CD14-positive monocyte (primary cell): Measurements from ENCODE around the gene PLCL2. TPM values are rescaled to one million over a fixed set of nuclear protein-coding genes. Genes with fewer than 3 reads are reported as not detected.

Experiments used
- DNase-seq, 3 donors: peaks; one replicate each; pipeline ENCODE4 v3.0.0-alpha.2; 2011 to 2022
- H2AFZ ChIP-seq: 2 replicates; pipeline ENCODE4 v1.6.0; 2012; ENCODE audit warnings: mild to moderate bottlenecking, low read depth, low read length, inconsistent platforms; ENCODE audit not compliant: insufficient read depth, poor library complexity, severe bottlenecking
- H3K27ac ChIP-seq, 2 donors: 1 replicate in 1 of 2; 2 replicates in 1 of 2; pipeline ENCODE4 v1.5.1; 2012 to 2013; ENCODE audit warnings: low read length in 2 of 2, control low read depth in 1 of 2, inconsistent platforms in 1 of 2, low read depth in 1 of 2, mild to moderate bottlenecking in 1 of 2
- H3K27me3 ChIP-seq, 2 donors: one replicate each; pipeline versions ENCODE4 v1.6.0 to v1.6.1; 2011 to 2013; ENCODE audit warnings: low read length in 2 of 2; ENCODE audit not compliant: control insufficient read depth in 2 of 2, insufficient read depth in 2 of 2
- H3K36me3 ChIP-seq, 2 donors: replicated peaks in 1 of 2; 1 replicate in 1 of 2; 2 replicates in 1 of 2; pipeline versions ENCODE4 v1.5.1 to v1.6.1; 2012 to 2013; ENCODE audit warnings: low read length in 2 of 2, control low read depth in 1 of 2, inconsistent platforms in 1 of 2, mild to moderate bottlenecking in 1 of 2; ENCODE audit not compliant: insufficient read depth in 2 of 2, control insufficient read depth in 1 of 2
- H3K4me1 ChIP-seq, 2 donors: 1 replicate in 1 of 2; 2 replicates in 1 of 2; pipeline versions ENCODE4 v1.5.1 to v1.6.1; 2012 to 2013; ENCODE audit warnings: low read length in 2 of 2, control low read depth in 1 of 2, inconsistent platforms in 1 of 2, mild to moderate bottlenecking in 1 of 2, moderate library complexity in 1 of 2; ENCODE audit not compliant: insufficient read depth in 2 of 2, control insufficient read depth in 1 of 2
- H3K4me2 ChIP-seq: replicated peaks from 2 replicates; pipeline ENCODE3; 2012; ENCODE audit warnings: low read length, moderate library complexity, mild to moderate bottlenecking; ENCODE audit not compliant: poor library complexity, severe bottlenecking; ENCODE audit errors: extremely low read depth
- H3K4me3 ChIP-seq, 3 experiments: fragments of 200-600 bp in 1 of 3; sonication (generic) in 1 of 3; replicated peaks in 1 of 3; 1 replicate in 2 of 3; 2 replicates in 1 of 3; pipeline ENCODE4 v1.5.1; 2011 to 2013; ENCODE audit warnings: low read length in 3 of 3, mild to moderate bottlenecking in 3 of 3, control low read depth in 2 of 3, low read depth in 2 of 3, inconsistent platforms in 1 of 3, moderate library complexity in 1 of 3
- H3K79me2 ChIP-seq: 2 replicates; pipeline ENCODE4 v1.6.0; 2012; ENCODE audit warnings: mild to moderate bottlenecking, control low read depth, inconsistent platforms, low read length, moderate library complexity; ENCODE audit not compliant: insufficient read depth
- H3K9ac ChIP-seq: 2 replicates; pipeline ENCODE4 v1.6.0; 2017; ENCODE audit warnings: low read length, mild to moderate bottlenecking; ENCODE audit not compliant: insufficient read depth, poor library complexity, severe bottlenecking
- H3K9me3 ChIP-seq, 2 donors: replicated peaks in 1 of 2; 1 replicate in 1 of 2; 2 replicates in 1 of 2; pipeline versions ENCODE4 v1.5.1 to v1.6.1; 2012 to 2013; ENCODE audit warnings: low read length in 2 of 2, control low read depth in 1 of 2; ENCODE audit not compliant: control insufficient read depth in 1 of 2, insufficient read depth in 1 of 2
- H4K20me1 ChIP-seq: 2 replicates; pipeline ENCODE4 v1.6.0; 2012; ENCODE audit warnings: mild to moderate bottlenecking, low read length, control low read depth, moderate library complexity; ENCODE audit not compliant: insufficient read depth
- H3K27ac Mint-ChIP-seq, 7 donors: one replicate each; pipeline ENCODE4 v1.8.0; 2020; ENCODE audit warnings: mild to moderate bottlenecking in 7 of 7, mixed read lengths in 7 of 7, moderate library complexity in 6 of 7, inconsistent platforms in 2 of 7
- H3K27me3 Mint-ChIP-seq, 3 donors: one replicate each; pipeline ENCODE4 v1.8.0; 2021 to 2022; ENCODE audit warnings: low read depth in 3 of 3, mild to moderate bottlenecking in 3 of 3, mixed read lengths in 3 of 3, moderate library complexity in 3 of 3, inconsistent platforms in 1 of 3
- H3K36me3 Mint-ChIP-seq, 2 donors: one replicate each; pipeline ENCODE4 v1.8.0; 2020; ENCODE audit warnings: mixed read lengths in 2 of 2, inconsistent platforms in 1 of 2, mild to moderate bottlenecking in 1 of 2
- H3K4me1 Mint-ChIP-seq: one replicate; pipeline ENCODE4 v1.8.0; 2020; ENCODE audit warnings: mild to moderate bottlenecking, mixed read lengths
- H3K4me3 Mint-ChIP-seq, 2 donors: one replicate each; pipeline ENCODE4 v1.8.0; 2020; ENCODE audit warnings: mild to moderate bottlenecking in 2 of 2, mixed read lengths in 2 of 2, moderate library complexity in 1 of 2
- H3K9me3 Mint-ChIP-seq, 7 donors: one replicate each; pipeline ENCODE4 v1.8.0; 2020 to 2022; ENCODE audit warnings: mixed read lengths in 7 of 7, mild to moderate bottlenecking in 6 of 7, moderate library complexity in 6 of 7, inconsistent platforms in 2 of 7
- WGBS: methylation state at CpG from one replicate; pipeline ENCODE4 v1.1.5; 2013; ENCODE audit warnings: missing lambda C conversion rate; ENCODE audit not compliant: insufficient coverage; 5-methylcytosine and 5-hydroxymethylcytosine counted together
- intact Hi-C, 2 donors: fragments of 100-400 bp; cut with micrococcal nuclease; formaldehyde crosslinking; loops; one replicate each; pipeline versions ENCODE4 v1.15.0 to v1.15.1; 2023
- polyA plus RNA-seq, 3 donors: library from polyadenylated mRNA; depleted of rRNA in 1 of 3; unstranded in 2 of 3; stranded (reverse) in 1 of 3; fragments of 300-500 nt in 2 of 3; fragments of >200 nt in 1 of 3; fragmentation: Illumina TruSeq in 2 of 3; gene quantifications; 1 replicate in 2 of 3; 2 replicates in 1 of 3; pipeline ENCODE4 v1.2.3, GENCODE V29; 2012 to 2021
- TF ChIP-seq, protein P1 (sequence below): fragments of 200-600 bp; IDR thresholded peaks from one replicate; pipeline ENCODE4 v1.8.0; 2022; ENCODE audit warnings: antibody characterized with exemption, mild to moderate bottlenecking

PLCL2 gene
- polyA plus RNA-seq, 3 donors = 18.8 to 32.5 (median 26.8) TPM

DNA sequence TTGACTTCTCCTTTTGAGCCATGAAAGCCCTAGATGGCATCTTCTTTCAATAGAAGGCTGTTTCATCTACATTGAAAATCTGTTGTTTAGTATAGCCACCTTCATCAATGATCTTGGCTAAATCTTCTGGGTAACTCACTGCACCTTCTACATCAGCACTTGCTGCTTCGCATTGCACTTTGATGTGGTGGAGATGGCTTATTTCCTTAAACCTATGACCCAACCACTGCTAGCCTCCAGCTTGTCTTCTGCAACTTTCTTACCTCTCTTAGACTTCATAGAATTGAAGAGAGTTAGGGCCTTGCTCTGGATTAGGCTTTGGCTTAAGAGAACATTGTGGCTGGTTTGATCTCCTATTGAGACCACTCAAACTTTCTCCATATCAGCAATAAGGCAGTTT is 189.8 kb downstream of the PLCL2 start:
- Histone ChIP-seq H3K27me3 (no peaks in the 10 kb centered on the region), H3K27ac (no peak overlapping the region), H3K36me3 (peaks cover 57 to 91% of the 10 kb centered on the region in 2 donors), H3K79me2 (no peaks in the 10 kb centered on the region), H3K4me1 (no peaks in the 10 kb centered on the region), H3K9ac (no peak overlapping the region), H2AFZ (no peak overlapping the region), H3K4me3 (no peak overlapping the region), H3K4me2 (no peak overlapping the region), H3K9me3 (no peaks in the 10 kb centered on the region), H4K20me1 (peaks cover 54% of the 10 kb centered on the region)
- H3K36me3 Mint-ChIP-seq = peaks cover 76 to 90% of the 10 kb centered on the region in 2 donors
- no peaks in the 10 kb centered on the region for H3K27me3 Mint-ChIP-seq
- TF ChIP-seq, protein P1, sequence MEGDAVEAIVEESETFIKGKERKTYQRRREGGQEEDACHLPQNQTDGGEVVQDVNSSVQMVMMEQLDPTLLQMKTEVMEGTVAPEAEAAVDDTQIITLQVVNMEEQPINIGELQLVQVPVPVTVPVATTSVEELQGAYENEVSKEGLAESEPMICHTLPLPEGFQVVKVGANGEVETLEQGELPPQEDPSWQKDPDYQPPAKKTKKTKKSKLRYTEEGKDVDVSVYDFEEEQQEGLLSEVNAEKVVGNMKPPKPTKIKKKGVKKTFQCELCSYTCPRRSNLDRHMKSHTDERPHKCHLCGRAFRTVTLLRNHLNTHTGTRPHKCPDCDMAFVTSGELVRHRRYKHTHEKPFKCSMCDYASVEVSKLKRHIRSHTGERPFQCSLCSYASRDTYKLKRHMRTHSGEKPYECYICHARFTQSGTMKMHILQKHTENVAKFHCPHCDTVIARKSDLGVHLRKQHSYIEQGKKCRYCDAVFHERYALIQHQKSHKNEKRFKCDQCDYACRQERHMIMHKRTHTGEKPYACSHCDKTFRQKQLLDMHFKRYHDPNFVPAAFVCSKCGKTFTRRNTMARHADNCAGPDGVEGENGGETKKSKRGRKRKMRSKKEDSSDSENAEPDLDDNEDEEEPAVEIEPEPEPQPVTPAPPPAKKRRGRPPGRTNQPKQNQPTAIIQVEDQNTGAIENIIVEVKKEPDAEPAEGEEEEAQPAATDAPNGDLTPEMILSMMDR = no peak
- no CpG with 5 or more reads among the region's 1 CpG for WGBS
- no peak overlapping the region for H3K4me3 Mint-ChIP-seq
- H3K27ac Mint-ChIP-seq = no peak overlapping the region
- intact Hi-C loops = no loop called here
- peaks cover 0 to 3% (median 0%) of the 10 kb centered on the region in 7 donors for H3K9me3 Mint-ChIP-seq
- DNase-seq = no peak
- H3K4me1 Mint-ChIP-seq = peaks cover 9% of the 10 kb centered on the region

DNA sequence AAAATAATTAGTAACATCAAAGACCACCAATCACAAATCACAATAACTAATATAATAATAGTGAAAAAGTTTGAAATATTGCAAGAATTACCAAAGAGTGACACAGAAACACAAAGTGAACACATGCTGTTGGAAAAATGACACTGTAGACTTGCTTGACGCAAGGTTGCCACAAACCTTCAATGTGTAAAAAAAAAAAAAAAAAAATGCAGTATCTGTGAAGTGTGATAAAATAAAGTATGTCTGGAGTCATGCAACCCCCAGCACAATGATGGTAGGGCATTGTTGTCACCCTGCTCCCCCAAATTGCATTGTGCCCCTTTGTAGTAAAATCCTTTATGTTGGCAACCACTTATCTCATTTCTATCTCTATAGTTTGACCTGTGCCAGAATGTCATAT is 190.6 kb downstream of the PLCL2 start:
- H3K4me3 Mint-ChIP-seq = no peak overlapping the region
- H3K27me3 ChIP-seq = no peaks in the 10 kb centered on the region
- H3K4me1 Mint-ChIP-seq = peaks cover 9% of the 10 kb centered on the region
- H3K4me3 ChIP-seq = no peak overlapping the region
- no peaks in the 10 kb centered on the region for H3K4me1 ChIP-seq
- peaks cover 76 to 87% of the 10 kb centered on the region in 2 donors for H3K36me3 Mint-ChIP-seq
- no CpG with 5 or more reads among the region's 1 CpG for WGBS
- intact Hi-C loops = no loop called here
- no peaks in the 10 kb centered on the region for H3K27me3 Mint-ChIP-seq
- no peak overlapping the region for H2AFZ ChIP-seq
- no peak overlapping the region for H3K4me2 ChIP-seq
- TF ChIP-seq, protein P1 = no peak
- no peaks in the 10 kb centered on the region for H3K9me3 ChIP-seq
- H3K9ac ChIP-seq = no peak overlapping the region
- peaks cover 0 to 3% (median 0%) of the 10 kb centered on the region in 7 donors for H3K9me3 Mint-ChIP-seq
- no peak overlapping the region for H3K27ac Mint-ChIP-seq
- DNase-seq = no peak
- H3K27ac ChIP-seq = no peak overlapping the region
- H3K36me3 ChIP-seq = peaks cover 53 to 91% of the 10 kb centered on the region in 2 donors
- H3K79me2 ChIP-seq = no peaks in the 10 kb centered on the region
- peaks cover 50% of the 10 kb centered on the region for H4K20me1 ChIP-seq
